H9 (cell line): ENCODE measurements around the gene CNOT10. TPM values are rescaled to one million over a fixed set of nuclear protein-coding genes. Genes with fewer than 3 reads are reported as not detected.

Experiments
- DNase-seq: peaks from one replicate; pipeline ENCODE4 v3.0.0-alpha.2; 2017
- H2AFZ ChIP-seq: one replicate; pipeline ENCODE4 v1.6.1; 2013; ENCODE audit warnings: mild to moderate bottlenecking, low read length, control low read depth, moderate library complexity
- H2AK5ac ChIP-seq: 2 replicates; pipeline ENCODE4 v1.6.1; 2013; ENCODE audit warnings: low read length, control low read depth, mixed read lengths; ENCODE audit not compliant: insufficient read length
- H2BK120ac ChIP-seq: one replicate; pipeline ENCODE4 v1.6.1; 2013; ENCODE audit warnings: low read depth, mild to moderate bottlenecking, low read length, control low read depth, inconsistent platforms; ENCODE audit not compliant: poor library complexity, severe bottlenecking
- H2BK12ac ChIP-seq: 2 replicates; pipeline ENCODE4 v1.6.1; 2013; ENCODE audit warnings: low read length, control low read depth, mixed read lengths, low read depth; ENCODE audit not compliant: insufficient read length
- H2BK15ac ChIP-seq: 2 replicates; pipeline ENCODE4 v1.6.1; 2013; ENCODE audit warnings: low read depth, low read length, control low read depth
- H2BK20ac ChIP-seq: one replicate; pipeline ENCODE4 v1.6.1; 2013; ENCODE audit warnings: low read depth, mild to moderate bottlenecking, low read length, control low read depth, inconsistent platforms; ENCODE audit not compliant: poor library complexity, severe bottlenecking
- H2BK5ac ChIP-seq: 2 replicates; pipeline ENCODE4 v1.6.1; 2013; ENCODE audit warnings: low read length, control low read depth, mixed read lengths; ENCODE audit not compliant: insufficient read length
- H3K14ac ChIP-seq: 2 replicates; pipeline ENCODE4 v1.6.1; 2013; ENCODE audit warnings: low read length, control low read depth; ENCODE audit not compliant: insufficient read depth
- H3K18ac ChIP-seq: 2 replicates; pipeline ENCODE4 v1.6.1; 2013; ENCODE audit warnings: low read depth, mild to moderate bottlenecking, mixed read lengths, low read length, control low read depth; ENCODE audit not compliant: insufficient read length
- H3K23ac ChIP-seq: 2 replicates; pipeline ENCODE4 v1.6.1; 2013; ENCODE audit warnings: low read length, control low read depth, mixed read lengths, low read depth; ENCODE audit not compliant: insufficient read length
- H3K23me2 ChIP-seq: 2 replicates; pipeline ENCODE4 v1.6.1; 2013; ENCODE audit warnings: low read depth, mild to moderate bottlenecking, mixed read lengths, low read length, control low read depth; ENCODE audit not compliant: insufficient read length, poor library complexity, severe bottlenecking
- H3K27ac ChIP-seq: 2 replicates; pipeline ENCODE4 v1.5.1; 2013; ENCODE audit warnings: low read length, control low read depth, mixed read lengths, low read depth; ENCODE audit not compliant: insufficient read length
- H3K27me3 ChIP-seq: 2 replicates; pipeline ENCODE4 v1.6.1; 2013; ENCODE audit warnings: low read length, control low read depth, inconsistent platforms; ENCODE audit not compliant: insufficient read depth
- H3K4ac ChIP-seq: 2 replicates; pipeline ENCODE4 v1.6.1; 2013; ENCODE audit warnings: low read depth, mild to moderate bottlenecking, control low read depth, inconsistent platforms, low read length, moderate library complexity
- H3K4me1 ChIP-seq: 2 replicates; pipeline ENCODE4 v1.6.1; 2013; ENCODE audit warnings: low read length, control low read depth, inconsistent platforms; ENCODE audit not compliant: insufficient read depth
- H3K4me2 ChIP-seq: 2 replicates; pipeline ENCODE4 v1.6.1; 2013; ENCODE audit warnings: low read length, control low read depth, mixed read lengths; ENCODE audit not compliant: insufficient read length, insufficient read depth
- H3K56ac ChIP-seq: 2 replicates; pipeline ENCODE4 v1.6.1; 2013; ENCODE audit warnings: low read depth, mild to moderate bottlenecking, mixed read lengths, low read length, control low read depth; ENCODE audit not compliant: insufficient read length
- H3K79me1 ChIP-seq: 2 replicates; pipeline ENCODE4 v1.6.1; 2013; ENCODE audit warnings: low read depth, mild to moderate bottlenecking, moderate library complexity, low read length, control low read depth, inconsistent platforms; ENCODE audit not compliant: insufficient read depth, poor library complexity, severe bottlenecking
- H3K79me2 ChIP-seq: 2 replicates; pipeline ENCODE4 v1.6.1; 2013; ENCODE audit warnings: low read length, control low read depth, inconsistent platforms; ENCODE audit not compliant: insufficient read depth
- H3K9ac ChIP-seq: 2 replicates; pipeline ENCODE4 v1.6.1; 2013; ENCODE audit warnings: low read length, control low read depth, mixed read lengths; ENCODE audit not compliant: insufficient read length; ENCODE audit errors: extremely low read depth
- H3K9me3 ChIP-seq: one replicate; pipeline ENCODE4 v1.6.1; 2013; ENCODE audit warnings: low read depth, low read length, inconsistent platforms; ENCODE audit not compliant: control insufficient read depth
- H3T11ph ChIP-seq: one replicate; pipeline ENCODE4 v1.6.1; 2013; ENCODE audit warnings: mild to moderate bottlenecking, low read length, control low read depth, inconsistent platforms
- H4K20me1 ChIP-seq: one replicate; pipeline ENCODE4 v1.6.1; 2013; ENCODE audit not compliant: control insufficient read depth, insufficient read length, insufficient read depth
- H4K5ac ChIP-seq: 2 replicates; pipeline ENCODE4 v1.6.1; 2013; ENCODE audit warnings: low read depth, mild to moderate bottlenecking, mixed read lengths, low read length, control low read depth; ENCODE audit not compliant: insufficient read length
- H4K8ac ChIP-seq: replicated peaks from 2 replicates; pipeline ENCODE4 v1.6.1; 2013; ENCODE audit warnings: low read length, control low read depth, mixed read lengths, low read depth; ENCODE audit not compliant: insufficient read length
- H4K91ac ChIP-seq: 2 replicates; pipeline ENCODE4 v1.6.1; 2013; ENCODE audit warnings: low read depth, mild to moderate bottlenecking, moderate library complexity, mixed read lengths, low read length, control low read depth; ENCODE audit not compliant: insufficient read length
- H3K27ac Mint-ChIP-seq, 3 experiments: 2 replicates in 2 of 3; 3 replicates in 1 of 3; pipeline ENCODE4 v1.8.0; 2020 to 2021; ENCODE audit warnings: mixed read lengths in 3 of 3, mild to moderate bottlenecking in 1 of 3, moderate library complexity in 1 of 3
- H3K27me3 Mint-ChIP-seq: 2 replicates; pipeline ENCODE4 v1.8.0; 2021; ENCODE audit warnings: low read depth, mild to moderate bottlenecking, moderate library complexity, mixed read lengths
- H3K36me3 Mint-ChIP-seq, 3 experiments: 2 replicates in 2 of 3; 3 replicates in 1 of 3; pipeline ENCODE4 v1.8.0; 2020 to 2021; ENCODE audit warnings: low read depth in 3 of 3, mixed read lengths in 3 of 3; ENCODE audit not compliant: insufficient read depth in 1 of 3
- H3K4me1 Mint-ChIP-seq, 2 experiments: 2 replicates each; pipeline ENCODE4 v1.8.0; 2020; ENCODE audit warnings: mixed read lengths in 2 of 2
- H3K4me3 Mint-ChIP-seq, 2 experiments: 2 replicates in 1 of 2; 3 replicates in 1 of 2; pipeline ENCODE4 v1.8.0; 2020 to 2021; ENCODE audit warnings: mild to moderate bottlenecking in 2 of 2, mixed read lengths in 2 of 2, moderate library complexity in 1 of 2
- H3K9me3 Mint-ChIP-seq, 2 experiments: 2 replicates in 1 of 2; 3 replicates in 1 of 2; pipeline ENCODE4 v1.8.0; 2020; ENCODE audit warnings: mild to moderate bottlenecking in 2 of 2, mixed read lengths in 2 of 2, moderate library complexity in 1 of 2
- WGBS: extraction: QIAGEN DNeasy Blood & Tissue Kit; methylation state at CpG from one replicate; pipeline ENCODE4 v1.1.7; 2013; ENCODE audit warnings: missing lambda C conversion rate, low lambda C conversion rate, mixed read lengths; ENCODE audit not compliant: insufficient read length; ENCODE audit errors: extremely low coverage; 5-methylcytosine and 5-hydroxymethylcytosine counted together
- total RNA-seq: library from RNA; stranded (reverse); gene quantifications from 2 replicates; pipeline ENCODE4 v1.2.1, GENCODE V29; 2021
- TF ChIP-seq, protein P1 (sequence below): fragments of 200-600 bp; sonication (generic); conservative IDR thresholded peaks from 3 replicates; pipeline ENCODE4 v1.8.0; 2021; ENCODE audit warnings: antibody characterized with exemption, mild to moderate bottlenecking

Gene CNOT10
- total RNA-seq, 1 experiment from 2014 or later: 55.4 TPM

DNA sequence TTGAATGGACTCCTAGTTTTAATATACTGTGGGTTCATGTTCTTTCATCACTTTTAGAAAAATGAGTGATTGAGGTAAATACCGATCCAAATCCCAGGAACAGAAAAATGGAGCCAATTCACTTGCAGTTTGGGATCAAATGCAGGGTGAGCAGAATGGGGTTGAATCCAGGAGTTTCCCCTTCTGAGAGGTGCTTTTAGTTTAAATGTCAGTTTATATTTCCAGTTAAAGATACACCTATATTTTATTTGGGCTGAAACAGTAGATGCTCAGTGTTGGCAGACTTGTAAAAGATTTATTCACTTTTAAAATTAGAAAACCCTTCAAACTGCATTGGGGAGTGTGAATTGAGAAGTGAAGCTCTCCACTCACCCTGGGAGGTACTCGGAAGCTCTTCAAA, 135.4 kb downstream of the CNOT10 start:
- H3K9ac ChIP-seq: peak overlapping the region; percentile 78
- no peak overlapping the region for H2BK5ac ChIP-seq
- no peak overlapping the region for H2BK120ac ChIP-seq
- peaks cover 45 to 46% of the 10 kb centered on the region in 2 experiments for H3K4me1 Mint-ChIP-seq
- peak overlapping the region; percentile 93 for H3K4me2 ChIP-seq
- no peak overlapping the region for H4K91ac ChIP-seq
- peaks cover 65 to 78% (median 74%) of the 10 kb centered on the region in 3 experiments for H3K36me3 Mint-ChIP-seq
- H2AK5ac ChIP-seq: no peak overlapping the region
- H2BK15ac ChIP-seq: no peak overlapping the region
- H3K14ac ChIP-seq: no peak overlapping the region
- H3K4me3 Mint-ChIP-seq: peak overlapping the region; percentile 96 to 100
- no peak overlapping the region for H3K18ac ChIP-seq
- H3K56ac ChIP-seq: no peak overlapping the region
- H4K20me1 ChIP-seq: no peaks in the 10 kb centered on the region
- no peaks in the 10 kb centered on the region for H3K9me3 ChIP-seq
- H2BK12ac ChIP-seq: no peak overlapping the region
- no CpG with 5 or more reads among the region's 2 CpGs for WGBS
- H4K8ac ChIP-seq: no peak overlapping the region
- no peaks in the 10 kb centered on the region for H3K79me1 ChIP-seq
- no peak for DNase-seq
- H3K27me3 ChIP-seq: no peaks in the 10 kb centered on the region
- no peak overlapping the region for H2AFZ ChIP-seq
- H3T11ph ChIP-seq: no peak overlapping the region
- H2BK20ac ChIP-seq: no peak overlapping the region
- TF ChIP-seq, protein P1, sequence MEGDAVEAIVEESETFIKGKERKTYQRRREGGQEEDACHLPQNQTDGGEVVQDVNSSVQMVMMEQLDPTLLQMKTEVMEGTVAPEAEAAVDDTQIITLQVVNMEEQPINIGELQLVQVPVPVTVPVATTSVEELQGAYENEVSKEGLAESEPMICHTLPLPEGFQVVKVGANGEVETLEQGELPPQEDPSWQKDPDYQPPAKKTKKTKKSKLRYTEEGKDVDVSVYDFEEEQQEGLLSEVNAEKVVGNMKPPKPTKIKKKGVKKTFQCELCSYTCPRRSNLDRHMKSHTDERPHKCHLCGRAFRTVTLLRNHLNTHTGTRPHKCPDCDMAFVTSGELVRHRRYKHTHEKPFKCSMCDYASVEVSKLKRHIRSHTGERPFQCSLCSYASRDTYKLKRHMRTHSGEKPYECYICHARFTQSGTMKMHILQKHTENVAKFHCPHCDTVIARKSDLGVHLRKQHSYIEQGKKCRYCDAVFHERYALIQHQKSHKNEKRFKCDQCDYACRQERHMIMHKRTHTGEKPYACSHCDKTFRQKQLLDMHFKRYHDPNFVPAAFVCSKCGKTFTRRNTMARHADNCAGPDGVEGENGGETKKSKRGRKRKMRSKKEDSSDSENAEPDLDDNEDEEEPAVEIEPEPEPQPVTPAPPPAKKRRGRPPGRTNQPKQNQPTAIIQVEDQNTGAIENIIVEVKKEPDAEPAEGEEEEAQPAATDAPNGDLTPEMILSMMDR: no peak
- peak overlapping the region in 2 of 3 experiments; percentile 98 to 99; a peak in 5 of 7 replicates for H3K27ac Mint-ChIP-seq
- no peak overlapping the region for H3K23ac ChIP-seq
- H3K9me3 Mint-ChIP-seq: peaks cover 10 to 17% of the 10 kb centered on the region in 2 experiments; a peak in 4 of 5 replicates
- H4K5ac ChIP-seq: no peak overlapping the region
- H3K27me3 Mint-ChIP-seq: peaks cover 3% of the 10 kb centered on the region; the same call in 1 of the 2 replicates
- peaks cover 87% of the 10 kb centered on the region for H3K79me2 ChIP-seq
- peaks cover 3% of the 10 kb centered on the region for H3K4me1 ChIP-seq
- H3K23me2 ChIP-seq: peaks cover 25% of the 10 kb centered on the region
- no peak overlapping the region for H3K27ac ChIP-seq
- H3K4ac ChIP-seq: no peak overlapping the region
